ENCODE measurements around the gene TUBD1.
"Not testable (repeated sequence)": the region's sequence is repeated elsewhere in the genome, so short reads cannot be mapped to it uniquely, and the experiment has no call there.

The TUBD1 gene

GRCh38 chr17:59874376-59874775 is 18.4 kb downstream of the TUBD1 start:
- no peak for DNase-seq (ENCODE audit: low read depth)

GRCh38 chr17:59873414-59873813 is 19.3 kb downstream of the TUBD1 start:
- not testable (repeated sequence) for DNase-seq (ENCODE audit: low read depth)

- no peak for DNase-seq (ENCODE audit: low read depth)
Measured at GRCh38 chr17:59872351-59872750, 20.4 kb downstream of the TUBD1 start.

- no peak for DNase-seq (ENCODE audit: low read depth)
Measured at GRCh38 chr17:59870482-59870881, 22.3 kb downstream of the TUBD1 start.

GRCh38 chr17:59869941-59870218 is 22.9 kb downstream of the TUBD1 start:
- no peak for DNase-seq (ENCODE audit: low read depth)

GRCh38 chr17:59863616-59864015 is 29.1 kb downstream of the TUBD1 start:
- no peak for DNase-seq (ENCODE audit: low read depth)

GRCh38 chr17:59859444-59860025 is 33.2 kb downstream of the TUBD1 start:
- DNase-seq (ENCODE audit: low read depth) = no peak

GRCh38 chr17:59858932-59859331 is 33.8 kb downstream of the TUBD1 start:
- DNase-seq (ENCODE audit: low read depth) = no peak

GRCh38 chr17:59858167-59858816 is 34.5 kb downstream of the TUBD1 start:
- no peak for DNase-seq (ENCODE audit: low read depth)

- DNase-seq (ENCODE audit: low read depth) = no peak
Measured at GRCh38 chr17:59856859-59857794, 35.6 kb downstream of the TUBD1 start.

GRCh38 chr17:59853919-59854729 is 38.6 kb downstream of the TUBD1 start:
- not testable (repeated sequence) for DNase-seq (ENCODE audit: low read depth)

GRCh38 chr17:59853168-59853918 is 39.4 kb downstream of the TUBD1 start:
- no peak for DNase-seq (ENCODE audit: low read depth)

GRCh38 chr17:59852847-59853167 is 39.9 kb downstream of the TUBD1 start:
- DNase-seq (ENCODE audit: low read depth) = not testable (repeated sequence)

- no peak for DNase-seq (ENCODE audit: low read depth)
Measured at GRCh38 chr17:59851439-59852375, 41.0 kb downstream of the TUBD1 start.

GRCh38 chr17:59850311-59850710 is 42.4 kb downstream of the TUBD1 start:
- not testable (repeated sequence) for DNase-seq (ENCODE audit: low read depth)

GRCh38 chr17:59848778-59849177 is 44.0 kb downstream of the TUBD1 start:
- DNase-seq (ENCODE audit: low read depth) = no peak

GRCh38 chr17:59848385-59848668 is 44.4 kb downstream of the TUBD1 start:
- no peak for DNase-seq (ENCODE audit: low read depth)

- DNase-seq (ENCODE audit: low read depth) = no peak
Measured at GRCh38 chr17:59846394-59847165, 46.2 kb downstream of the TUBD1 start.

GRCh38 chr17:59845595-59846393 is 46.9 kb downstream of the TUBD1 start:
- no peak for DNase-seq (ENCODE audit: low read depth)

All from activated T-cell treated with anti-CD3 and anti-CD28 coated beads for 24 hours (primary cell).